HepG2 (cell line): ENCODE data around the gene BCL7A. TPM values are rescaled to one million over a fixed set of nuclear protein-coding genes. Genes with fewer than 3 reads are reported as not detected.

Experiments used
- AGO1 ChIP-seq: fragments of 200-400 bp; formaldehyde crosslinking; IDR thresholded peaks from 2 replicates; pipeline ENCODE4 v1.6.1; 2017; ENCODE audit warnings: mild to moderate bottlenecking, low read depth, low read length, moderate library complexity; ENCODE audit not compliant: poor library complexity, severe bottlenecking
- ATRX ChIP-seq: sonication (generic); formaldehyde crosslinking; IDR thresholded peaks from 2 replicates; pipeline ENCODE4 v1.4.0; 2020; ENCODE audit warnings: missing genetic modification reagents, borderline replicate concordance
- BRCA1 ChIP-seq: sonication (generic); formaldehyde crosslinking; IDR thresholded peaks from 2 replicates; pipeline ENCODE4 v1.4.0; 2020; ENCODE audit warnings: missing genetic modification reagents
- DNMT3B ChIP-seq: conservative IDR thresholded peaks from 2 replicates; pipeline ENCODE4 v1.6.1; 2016; ENCODE audit warnings: missing biosample characterization, control low read depth
- HIVEP1 ChIP-seq: sonication (generic); formaldehyde crosslinking; IDR thresholded peaks from 2 replicates; pipeline ENCODE4 v1.4.0; 2020; ENCODE audit warnings: mild to moderate bottlenecking, missing genetic modification reagents
- HOXA3 ChIP-seq: sonication (generic); formaldehyde crosslinking; IDR thresholded peaks from 2 replicates; pipeline ENCODE4 v1.5.0; 2020; ENCODE audit warnings: missing genetic modification reagents
- NFATC3 ChIP-seq: sonication (generic); formaldehyde crosslinking; IDR thresholded peaks from 2 replicates; pipeline ENCODE4 v1.5.1; 2020; ENCODE audit warnings: mild to moderate bottlenecking, missing genetic modification reagents
- TMF1 ChIP-seq: sonication (generic); formaldehyde crosslinking; IDR thresholded peaks from 2 replicates; pipeline ENCODE4 v1.8.1; 2022; ENCODE audit warnings: low read depth, missing genetic modification reagents
- TP53 ChIP-seq: sonication (generic); formaldehyde crosslinking; conservative IDR thresholded peaks from 2 replicates; pipeline ENCODE4 v1.4.0; 2020; ENCODE audit warnings: missing genetic modification reagents
- ZNF234 ChIP-seq: sonication (generic); formaldehyde crosslinking; conservative IDR thresholded peaks from 2 replicates; pipeline ENCODE4 v1.5.1; 2020; ENCODE audit warnings: mild to moderate bottlenecking, missing genetic modification reagents
- ZNF296 ChIP-seq: sonication (generic); formaldehyde crosslinking; conservative IDR thresholded peaks from 2 replicates; pipeline ENCODE4 v1.5.0; 2020; ENCODE audit warnings: mild to moderate bottlenecking, missing genetic modification reagents
- ZNF335 ChIP-seq: sonication (generic); formaldehyde crosslinking; IDR thresholded peaks from 2 replicates; pipeline ENCODE4 v1.4.0; 2020; ENCODE audit warnings: missing genetic modification reagents
- ZNF674 ChIP-seq: sonication (generic); formaldehyde crosslinking; IDR thresholded peaks from 2 replicates; pipeline ENCODE4 v1.5.0; 2020; ENCODE audit warnings: low read depth, mild to moderate bottlenecking, missing genetic modification reagents
- ZNF678 ChIP-seq: sonication (generic); formaldehyde crosslinking; IDR thresholded peaks from 2 replicates; pipeline ENCODE4 v1.4.0; 2020; ENCODE audit warnings: mild to moderate bottlenecking, missing genetic modification reagents
- ZNF703 ChIP-seq: sonication (generic); formaldehyde crosslinking; IDR thresholded peaks from 2 replicates; pipeline ENCODE4 v1.5.1; 2020; ENCODE audit warnings: missing genetic modification reagents, mild to moderate bottlenecking, moderate library complexity, borderline replicate concordance
- ZNF839 ChIP-seq: sonication (generic); formaldehyde crosslinking; IDR thresholded peaks from 2 replicates; pipeline ENCODE4 v1.4.0; 2020; ENCODE audit warnings: missing genetic modification reagents, mild to moderate bottlenecking, borderline replicate concordance
- polyA plus RNA-seq, 8 experiments: library from polyadenylated mRNA; depleted of rRNA in 3 of 8; stranded (reverse) in 7 of 8; unstranded in 1 of 8; fragments of >200 nt; fragmentation: Illumina TruSeq in 4 of 8; extraction: Trizol in 4 of 8; gene quantifications; 2 replicates each; pipeline versions ENCODE4 v1.2.1 to v1.2.3, GENCODE V29; 2011 to 2016; ENCODE audit warnings: low read depth in 4 of 8, missing spikeins in 1 of 8, mixed read lengths in 1 of 8; ENCODE audit not compliant: insufficient read depth in 1 of 8
- total RNA-seq, 5 experiments: library from RNA; depleted of rRNA; stranded (reverse); fragments of >200 nt; fragmentation: Illumina TruSeq; extraction: Trizol; gene quantifications; 2 replicates each; pipeline ENCODE4 v1.2.3, GENCODE V29; 2016; ENCODE audit warnings: low read depth in 1 of 5
- TF ChIP-seq, protein P1 (sequence below): IDR thresholded peaks from 2 replicates; pipeline ENCODE4 v1.6.1; 2016
- TF ChIP-seq, protein P2 (sequence below): sonication (generic); formaldehyde crosslinking; IDR thresholded peaks from 2 replicates; pipeline ENCODE4 v1.9.0; 2021; ENCODE audit warnings: mild to moderate bottlenecking, missing genetic modification reagents
- TF ChIP-seq, protein P3 (sequence below): sonication (generic); formaldehyde crosslinking; IDR thresholded peaks from 2 replicates; pipeline ENCODE4 v1.4.0; 2020; ENCODE audit warnings: mild to moderate bottlenecking, missing genetic modification reagents

BCL7A gene
- total and polyA plus RNA-seq, 2 of the 13 experiments (the other 11 are each of a cell fraction or from before 2014, with no cell fraction given): 4.1 to 6.2 TPM

DNA sequence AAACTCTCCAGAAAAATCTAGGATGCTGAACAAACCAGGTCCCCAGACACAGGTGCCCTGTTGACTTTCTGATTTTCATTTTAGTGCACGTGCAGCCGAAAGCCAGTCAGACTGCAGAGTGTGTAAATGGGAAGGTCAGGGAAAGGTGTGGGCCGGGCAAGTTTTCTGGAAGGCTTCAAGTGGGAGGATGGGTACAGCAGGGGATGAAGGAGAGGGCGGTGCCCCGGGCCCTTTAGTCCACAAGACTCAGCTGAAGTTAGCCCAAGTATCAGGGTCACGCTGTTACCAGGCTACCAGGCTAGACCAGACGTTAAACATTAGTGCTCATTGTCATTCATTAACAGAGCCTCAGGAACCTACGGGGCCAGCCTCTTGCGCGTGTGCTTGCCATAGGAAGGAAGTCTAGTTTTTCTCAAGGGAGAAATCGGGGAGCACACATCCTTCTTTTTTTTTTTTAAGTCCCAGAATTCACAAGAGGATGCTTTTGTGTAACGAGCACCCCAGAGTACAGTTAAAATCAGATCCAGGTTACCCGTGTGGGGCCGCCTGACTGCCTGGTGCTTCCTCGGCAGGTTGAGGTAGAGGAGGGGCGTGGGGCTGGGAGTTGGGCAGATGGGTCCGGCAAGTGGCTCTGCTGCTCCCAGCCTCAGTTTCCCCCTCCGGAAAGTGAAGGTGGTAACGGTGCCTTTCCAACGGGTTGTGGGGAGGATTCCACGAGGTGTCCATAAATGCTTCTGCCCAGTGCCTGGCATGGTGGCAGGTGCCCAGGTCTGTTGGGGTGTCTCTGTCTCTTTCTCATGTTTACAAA lies 19.1 kb downstream of the BCL7A start (continued):
- TF ChIP-seq, protein P1, sequence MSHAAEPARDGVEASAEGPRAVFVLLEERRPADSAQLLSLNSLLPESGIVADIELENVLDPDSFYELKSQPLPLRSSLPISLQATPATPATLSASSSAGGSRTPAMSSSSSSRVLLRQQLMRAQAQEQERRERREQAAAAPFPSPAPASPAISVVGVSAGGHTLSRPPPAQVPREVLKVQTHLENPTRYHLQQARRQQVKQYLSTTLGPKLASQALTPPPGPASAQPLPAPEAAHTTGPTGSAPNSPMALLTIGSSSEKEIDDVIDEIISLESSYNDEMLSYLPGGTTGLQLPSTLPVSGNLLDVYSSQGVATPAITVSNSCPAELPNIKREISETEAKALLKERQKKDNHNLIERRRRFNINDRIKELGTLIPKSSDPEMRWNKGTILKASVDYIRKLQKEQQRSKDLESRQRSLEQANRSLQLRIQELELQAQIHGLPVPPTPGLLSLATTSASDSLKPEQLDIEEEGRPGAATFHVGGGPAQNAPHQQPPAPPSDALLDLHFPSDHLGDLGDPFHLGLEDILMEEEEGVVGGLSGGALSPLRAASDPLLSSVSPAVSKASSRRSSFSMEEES (CRISPR knock-in tag): 0 out of 2 replicates have a peak, but pooled peaks have one; percentile 10
- TF ChIP-seq ZNF234 (CRISPR knock-in tag) (no peak), ZNF678 (CRISPR knock-in tag) (no peak), ATRX (CRISPR knock-in tag) (no peak), BRCA1 (CRISPR knock-in tag) (no peak), NFATC3 (CRISPR knock-in tag) (no peak), ZNF703 (CRISPR knock-in tag) (no peak), ZNF674 (CRISPR knock-in tag) (no peak), DNMT3B (CRISPR knock-in tag) (no peak), HIVEP1 (CRISPR knock-in tag) (no peak), ZNF296 (CRISPR knock-in tag) (no peak), ZNF839 (CRISPR knock-in tag) (no peak), HOXA3 (0 out of 2 replicates have a peak, but pooled peaks have one; percentile 14), AGO1 (no peak), TP53 (CRISPR knock-in tag) (no peak), ZNF335 (no peak), TMF1 (CRISPR knock-in tag) (no peak)
- TF ChIP-seq, protein P2, sequence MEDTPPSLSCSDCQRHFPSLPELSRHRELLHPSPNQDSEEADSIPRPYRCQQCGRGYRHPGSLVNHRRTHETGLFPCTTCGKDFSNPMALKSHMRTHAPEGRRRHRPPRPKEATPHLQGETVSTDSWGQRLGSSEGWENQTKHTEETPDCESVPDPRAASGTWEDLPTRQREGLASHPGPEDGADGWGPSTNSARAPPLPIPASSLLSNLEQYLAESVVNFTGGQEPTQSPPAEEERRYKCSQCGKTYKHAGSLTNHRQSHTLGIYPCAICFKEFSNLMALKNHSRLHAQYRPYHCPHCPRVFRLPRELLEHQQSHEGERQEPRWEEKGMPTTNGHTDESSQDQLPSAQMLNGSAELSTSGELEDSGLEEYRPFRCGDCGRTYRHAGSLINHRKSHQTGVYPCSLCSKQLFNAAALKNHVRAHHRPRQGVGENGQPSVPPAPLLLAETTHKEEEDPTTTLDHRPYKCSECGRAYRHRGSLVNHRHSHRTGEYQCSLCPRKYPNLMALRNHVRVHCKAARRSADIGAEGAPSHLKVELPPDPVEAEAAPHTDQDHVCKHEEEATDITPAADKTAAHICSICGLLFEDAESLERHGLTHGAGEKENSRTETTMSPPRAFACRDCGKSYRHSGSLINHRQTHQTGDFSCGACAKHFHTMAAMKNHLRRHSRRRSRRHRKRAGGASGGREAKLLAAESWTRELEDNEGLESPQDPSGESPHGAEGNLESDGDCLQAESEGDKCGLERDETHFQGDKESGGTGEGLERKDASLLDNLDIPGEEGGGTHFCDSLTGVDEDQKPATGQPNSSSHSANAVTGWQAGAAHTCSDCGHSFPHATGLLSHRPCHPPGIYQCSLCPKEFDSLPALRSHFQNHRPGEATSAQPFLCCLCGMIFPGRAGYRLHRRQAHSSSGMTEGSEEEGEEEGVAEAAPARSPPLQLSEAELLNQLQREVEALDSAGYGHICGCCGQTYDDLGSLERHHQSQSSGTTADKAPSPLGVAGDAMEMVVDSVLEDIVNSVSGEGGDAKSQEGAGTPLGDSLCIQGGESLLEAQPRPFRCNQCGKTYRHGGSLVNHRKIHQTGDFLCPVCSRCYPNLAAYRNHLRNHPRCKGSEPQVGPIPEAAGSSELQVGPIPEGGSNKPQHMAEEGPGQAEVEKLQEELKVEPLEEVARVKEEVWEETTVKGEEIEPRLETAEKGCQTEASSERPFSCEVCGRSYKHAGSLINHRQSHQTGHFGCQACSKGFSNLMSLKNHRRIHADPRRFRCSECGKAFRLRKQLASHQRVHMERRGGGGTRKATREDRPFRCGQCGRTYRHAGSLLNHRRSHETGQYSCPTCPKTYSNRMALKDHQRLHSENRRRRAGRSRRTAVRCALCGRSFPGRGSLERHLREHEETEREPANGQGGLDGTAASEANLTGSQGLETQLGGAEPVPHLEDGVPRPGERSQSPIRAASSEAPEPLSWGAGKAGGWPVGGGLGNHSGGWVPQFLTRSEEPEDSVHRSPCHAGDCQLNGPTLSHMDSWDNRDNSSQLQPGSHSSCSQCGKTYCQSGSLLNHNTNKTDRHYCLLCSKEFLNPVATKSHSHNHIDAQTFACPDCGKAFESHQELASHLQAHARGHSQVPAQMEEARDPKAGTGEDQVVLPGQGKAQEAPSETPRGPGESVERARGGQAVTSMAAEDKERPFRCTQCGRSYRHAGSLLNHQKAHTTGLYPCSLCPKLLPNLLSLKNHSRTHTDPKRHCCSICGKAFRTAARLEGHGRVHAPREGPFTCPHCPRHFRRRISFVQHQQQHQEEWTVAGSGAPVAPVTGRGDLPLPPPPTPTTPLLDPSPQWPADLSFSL (CRISPR knock-in tag): no peak
- TF ChIP-seq, protein P3, sequence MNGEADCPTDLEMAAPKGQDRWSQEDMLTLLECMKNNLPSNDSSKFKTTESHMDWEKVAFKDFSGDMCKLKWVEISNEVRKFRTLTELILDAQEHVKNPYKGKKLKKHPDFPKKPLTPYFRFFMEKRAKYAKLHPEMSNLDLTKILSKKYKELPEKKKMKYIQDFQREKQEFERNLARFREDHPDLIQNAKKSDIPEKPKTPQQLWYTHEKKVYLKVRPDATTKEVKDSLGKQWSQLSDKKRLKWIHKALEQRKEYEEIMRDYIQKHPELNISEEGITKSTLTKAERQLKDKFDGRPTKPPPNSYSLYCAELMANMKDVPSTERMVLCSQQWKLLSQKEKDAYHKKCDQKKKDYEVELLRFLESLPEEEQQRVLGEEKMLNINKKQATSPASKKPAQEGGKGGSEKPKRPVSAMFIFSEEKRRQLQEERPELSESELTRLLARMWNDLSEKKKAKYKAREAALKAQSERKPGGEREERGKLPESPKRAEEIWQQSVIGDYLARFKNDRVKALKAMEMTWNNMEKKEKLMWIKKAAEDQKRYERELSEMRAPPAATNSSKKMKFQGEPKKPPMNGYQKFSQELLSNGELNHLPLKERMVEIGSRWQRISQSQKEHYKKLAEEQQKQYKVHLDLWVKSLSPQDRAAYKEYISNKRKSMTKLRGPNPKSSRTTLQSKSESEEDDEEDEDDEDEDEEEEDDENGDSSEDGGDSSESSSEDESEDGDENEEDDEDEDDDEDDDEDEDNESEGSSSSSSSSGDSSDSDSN (CRISPR knock-in tag): no peak
